NCI-H1436 treated with DMSO at 0.1 percent for 48 hours (cell line): Measurements from ENCODE around the gene PLPP3.

ENCODE experiments used
- DNase-seq: peaks from one replicate; lab custom pipeline; 2025; lab: John Stamatoyannopoulos, UW

Gene PLPP3

GRCh38 chr1:56496158-56496557 is 83.2 kb downstream of the PLPP3 start:
- no peak for DNase-seq

- no peak for DNase-seq
Measured at GRCh38 chr1:56495538-56495937, 83.8 kb downstream of the PLPP3 start.

- DNase-seq = no peak
Measured at GRCh38 chr1:56494306-56494705, 85.1 kb downstream of the PLPP3 start.

- no peak for DNase-seq
Measured at GRCh38 chr1:56493826-56494225, 85.5 kb downstream of the PLPP3 start.

GRCh38 chr1:56491441-56491840 is 87.9 kb downstream of the PLPP3 start:
- DNase-seq = no peak

- DNase-seq = no peak
Measured at GRCh38 chr1:56490619-56491018, 88.7 kb downstream of the PLPP3 start.

- DNase-seq = no peak
Measured at GRCh38 chr1:56489695-56490094, 89.7 kb downstream of the PLPP3 start.

GRCh38 chr1:56484695-56485094 is 94.7 kb downstream of the PLPP3 start:
- no peak for DNase-seq

GRCh38 chr1:56483104-56483503 is 96.3 kb downstream of the PLPP3 start:
- no peak for DNase-seq

GRCh38 chr1:56482486-56482885 is 96.9 kb downstream of the PLPP3 start:
- no peak for DNase-seq

- DNase-seq = no peak
Measured at GRCh38 chr1:56481140-56481694, 98.1 kb downstream of the PLPP3 start.

GRCh38 chr1:56478734-56479133 is 100.6 kb downstream of the PLPP3 start:
- DNase-seq = no peak

- DNase-seq = no peak
Measured at GRCh38 chr1:56477164-56478111, 101.9 kb downstream of the PLPP3 start.

- DNase-seq = no peak
Measured at GRCh38 chr1:56473582-56474270, 105.6 kb downstream of the PLPP3 start.

- no peak for DNase-seq
Measured at GRCh38 chr1:56472860-56473259, 106.5 kb downstream of the PLPP3 start.

- no peak for DNase-seq
Measured at GRCh38 chr1:56469640-56470371, 109.6 kb downstream of the PLPP3 start.

- no peak for DNase-seq
Measured at GRCh38 chr1:56468518-56468917, 110.8 kb downstream of the PLPP3 start.

- DNase-seq = no peak
Measured at GRCh38 chr1:56466538-56466937, 112.8 kb downstream of the PLPP3 start.

GRCh38 chr1:56464294-56464693 is 115.1 kb downstream of the PLPP3 start:
- DNase-seq = no peak

- no peak for DNase-seq
Measured at GRCh38 chr1:56463376-56463775, 116.0 kb downstream of the PLPP3 start.

- no peak for DNase-seq
Measured at GRCh38 chr1:56462209-56462608, 117.2 kb downstream of the PLPP3 start.
